Activated B cell treated with CpG ODN at 0.5 μM for 24 hours (primary cell): ENCODE measurements around the gene FOXK1. TPM values are rescaled to one million over a fixed set of nuclear protein-coding genes. Genes with fewer than 3 reads are reported as not detected.
"Not testable (repeated sequence)": the region's sequence is repeated elsewhere in the genome, so short reads cannot be mapped to it uniquely, and the experiment has no call there.

ENCODE experiments used
- ATAC-seq: fragments of 200-7000 bp; cut with Tn5 transposase; one replicate; pipeline ENCODE4 v1.10.0; 2021; ENCODE audit warnings: low read depth, mild to moderate bottlenecking, moderate library complexity
- CTCF ChIA-PET: fragments of 350-600 bp; sonication (Branson Sonifier 250); formaldehyde crosslinking; loops from one replicate; lab custom pipeline; 2021; ENCODE audit warnings: antibody characterized with exemption; lab: Charles Lee
- POLR2A ChIA-PET: fragments of 350-600 bp; sonication (Branson Sonifier 250); formaldehyde crosslinking; loops from one replicate; lab custom pipeline; 2021; ENCODE audit warnings: antibody characterized with exemption; lab: Charles Lee
- DNase-seq: peaks from one replicate; pipeline ENCODE4 v3.0.0; 2022
- H3K27ac Mint-ChIP-seq: one replicate; pipeline ENCODE4 v1.8.0; 2020; ENCODE audit warnings: mixed read lengths
- H3K27me3 Mint-ChIP-seq: one replicate; pipeline ENCODE4 v1.8.0; 2021; ENCODE audit warnings: mixed read lengths
- H3K36me3 Mint-ChIP-seq: one replicate; pipeline ENCODE4 v1.8.0; 2021; ENCODE audit warnings: low read depth, mixed read lengths
- H3K4me1 Mint-ChIP-seq: one replicate; pipeline ENCODE4 v1.8.0; 2021; ENCODE audit warnings: mixed read lengths
- H3K4me3 Mint-ChIP-seq: one replicate; pipeline ENCODE4 v1.8.0; 2020; ENCODE audit warnings: mild to moderate bottlenecking, mixed read lengths
- H3K9me3 Mint-ChIP-seq: one replicate; pipeline ENCODE4 v1.8.0; 2020; ENCODE audit warnings: mixed read lengths
- intact Hi-C: fragments of 100-400 bp; cut with micrococcal nuclease; formaldehyde crosslinking; loops from one replicate; pipeline ENCODE4 v1.15.1; 2024
- total RNA-seq: library from RNA; stranded (reverse); gene quantifications from 2 replicates; pipeline ENCODE4 v1.2.3, GENCODE V29; 2022
- TF ChIP-seq, protein P1 (sequence below): fragments of 200-600 bp; IDR thresholded peaks from one replicate; pipeline ENCODE4 v1.8.0; 2022; ENCODE audit warnings: antibody characterized with exemption, mild to moderate bottlenecking

Gene FOXK1
- total RNA-seq, 1 donor from 2014 or later, result 42.7 TPM

DNA sequence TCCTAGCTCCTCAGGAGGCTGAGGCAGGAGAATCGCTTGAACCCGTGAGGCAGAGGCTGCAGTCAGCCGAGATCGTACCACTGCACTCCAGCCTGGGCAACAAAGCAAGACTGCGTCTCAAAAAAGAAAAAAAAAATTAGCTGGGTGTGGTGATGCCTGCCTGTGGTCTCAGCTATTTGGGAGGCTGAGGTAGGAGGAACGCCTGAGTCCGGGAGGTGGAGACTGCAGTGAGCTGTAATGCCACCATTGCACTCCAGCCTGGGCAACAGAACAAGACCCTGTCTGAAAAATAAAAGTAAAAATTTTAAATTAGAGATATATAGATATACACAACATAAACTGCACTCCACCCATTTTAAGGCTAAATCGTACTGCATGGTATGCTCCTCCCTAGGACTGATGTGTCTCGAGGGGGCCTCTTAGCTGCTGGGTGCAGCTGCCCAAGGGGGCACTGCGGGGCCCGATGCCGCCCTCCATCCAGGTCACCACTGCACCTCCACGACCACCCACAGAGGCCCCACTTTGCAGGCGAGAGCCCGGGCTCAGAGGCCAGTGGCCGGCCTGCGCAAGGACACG lies 40.9 kb upstream of the FOXK1 start:
- no peaks in the 10 kb centered on the region for H3K36me3 Mint-ChIP-seq
- TF ChIP-seq, protein P1, sequence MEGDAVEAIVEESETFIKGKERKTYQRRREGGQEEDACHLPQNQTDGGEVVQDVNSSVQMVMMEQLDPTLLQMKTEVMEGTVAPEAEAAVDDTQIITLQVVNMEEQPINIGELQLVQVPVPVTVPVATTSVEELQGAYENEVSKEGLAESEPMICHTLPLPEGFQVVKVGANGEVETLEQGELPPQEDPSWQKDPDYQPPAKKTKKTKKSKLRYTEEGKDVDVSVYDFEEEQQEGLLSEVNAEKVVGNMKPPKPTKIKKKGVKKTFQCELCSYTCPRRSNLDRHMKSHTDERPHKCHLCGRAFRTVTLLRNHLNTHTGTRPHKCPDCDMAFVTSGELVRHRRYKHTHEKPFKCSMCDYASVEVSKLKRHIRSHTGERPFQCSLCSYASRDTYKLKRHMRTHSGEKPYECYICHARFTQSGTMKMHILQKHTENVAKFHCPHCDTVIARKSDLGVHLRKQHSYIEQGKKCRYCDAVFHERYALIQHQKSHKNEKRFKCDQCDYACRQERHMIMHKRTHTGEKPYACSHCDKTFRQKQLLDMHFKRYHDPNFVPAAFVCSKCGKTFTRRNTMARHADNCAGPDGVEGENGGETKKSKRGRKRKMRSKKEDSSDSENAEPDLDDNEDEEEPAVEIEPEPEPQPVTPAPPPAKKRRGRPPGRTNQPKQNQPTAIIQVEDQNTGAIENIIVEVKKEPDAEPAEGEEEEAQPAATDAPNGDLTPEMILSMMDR, result no peak
- intact Hi-C loops, result loop anchor here (1.0 to 2.0 kb wide), 6 partner anchors 41 to 404 kb away; partner anchors contain the start of genes AP5Z1, FOXK1 and RBAK
- H3K9me3 Mint-ChIP-seq, result no peaks in the 10 kb centered on the region
- peak overlapping the region; percentile 41 for H3K27ac Mint-ChIP-seq
- H3K4me3 Mint-ChIP-seq, result peak overlapping the region; percentile 82
- ChIA-PET CTCF (interaction anchor here (0.8 to 1.8 kb wide), 7 partner anchors 10 to 333 kb away, joined by 3 to 21 read pairs (median 3); partner anchors contain the start of genes AP5Z1 and FOXK1), POLR2A (interaction anchor here (0.6 to 3.5 kb wide), 16 partner anchors 38 to 1851 kb away, joined by 3 to 151 read pairs (median 6); partner anchors contain the start of genes AP5Z1, FOXK1 and RBAK)
- DNase-seq (no peak), ATAC-seq (peak; percentile 36)
- no peaks in the 10 kb centered on the region for H3K27me3 Mint-ChIP-seq
- peaks cover 9% of the 10 kb centered on the region for H3K4me1 Mint-ChIP-seq

DNA sequence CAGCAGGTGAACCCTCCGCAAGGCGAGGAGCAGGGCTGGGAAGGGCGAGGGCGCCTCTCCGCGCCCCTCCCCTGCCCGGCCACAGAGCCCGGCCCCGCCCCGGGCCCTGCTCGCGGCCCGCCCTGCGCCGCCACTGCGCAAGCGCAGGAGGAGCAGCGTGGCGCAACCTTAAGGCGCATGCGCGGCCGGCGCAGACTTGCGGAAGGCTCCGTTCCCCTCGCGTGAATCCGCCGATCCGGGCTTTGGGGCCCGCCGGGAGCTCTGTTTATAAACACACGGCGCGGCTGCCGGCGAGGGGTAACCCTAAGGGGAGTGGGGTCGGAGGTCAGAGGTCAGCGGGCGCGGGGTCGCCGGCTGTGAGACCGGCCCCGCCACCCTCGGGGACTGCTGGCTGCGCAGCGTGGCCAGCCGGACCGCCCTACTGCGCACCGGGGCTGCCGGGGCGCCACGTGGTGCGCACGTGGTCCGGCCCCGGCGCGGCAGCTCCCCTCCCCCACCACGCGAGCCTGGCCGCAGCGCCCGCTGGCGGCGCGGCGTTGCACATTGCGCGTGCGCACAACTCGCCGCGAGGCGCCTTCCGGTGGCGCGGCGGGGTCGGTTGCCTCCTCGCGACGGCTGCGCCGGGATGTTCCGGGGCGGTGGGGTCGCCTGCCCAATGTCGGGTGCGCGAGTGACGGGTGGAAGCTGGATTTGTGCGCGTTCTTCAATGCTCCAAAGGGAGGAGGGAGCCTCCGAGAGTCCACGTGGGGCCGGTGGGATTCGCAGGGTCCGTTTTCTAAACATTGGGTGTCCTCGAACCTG lies 40.2 kb upstream of the FOXK1 start:
- Mint-ChIP-seq H3K4me1 (peaks cover 9% of the 10 kb centered on the region), H3K36me3 (no peaks in the 10 kb centered on the region), H3K27me3 (no peaks in the 10 kb centered on the region), H3K27ac (peak overlapping the region; percentile 93), H3K9me3 (no peaks in the 10 kb centered on the region), H3K4me3 (peak overlapping the region; percentile 87)
- POLR2A ChIA-PET, result interaction anchor here (0.6 to 3.5 kb wide), 20 partner anchors 30 to 1851 kb away, joined by 3 to 151 read pairs (median 4); partner anchors contain the start of genes AP5Z1, FOXK1 and RBAK
- TF ChIP-seq, protein P1, result no peak
- ATAC-seq (peak; percentile 85), DNase-seq (peak; percentile 100)
- CTCF ChIA-PET, result interaction anchor here (0.8 to 1.8 kb wide), 8 partner anchors 11 to 332 kb away, joined by 3 to 21 read pairs (median 3); partner anchors contain the start of genes AP5Z1 and FOXK1
- intact Hi-C loops, result loop anchor here (1.0 to 2.0 kb wide), 6 partner anchors 40 to 403 kb away; partner anchors contain the start of genes AP5Z1, FOXK1 and RBAK

DNA sequence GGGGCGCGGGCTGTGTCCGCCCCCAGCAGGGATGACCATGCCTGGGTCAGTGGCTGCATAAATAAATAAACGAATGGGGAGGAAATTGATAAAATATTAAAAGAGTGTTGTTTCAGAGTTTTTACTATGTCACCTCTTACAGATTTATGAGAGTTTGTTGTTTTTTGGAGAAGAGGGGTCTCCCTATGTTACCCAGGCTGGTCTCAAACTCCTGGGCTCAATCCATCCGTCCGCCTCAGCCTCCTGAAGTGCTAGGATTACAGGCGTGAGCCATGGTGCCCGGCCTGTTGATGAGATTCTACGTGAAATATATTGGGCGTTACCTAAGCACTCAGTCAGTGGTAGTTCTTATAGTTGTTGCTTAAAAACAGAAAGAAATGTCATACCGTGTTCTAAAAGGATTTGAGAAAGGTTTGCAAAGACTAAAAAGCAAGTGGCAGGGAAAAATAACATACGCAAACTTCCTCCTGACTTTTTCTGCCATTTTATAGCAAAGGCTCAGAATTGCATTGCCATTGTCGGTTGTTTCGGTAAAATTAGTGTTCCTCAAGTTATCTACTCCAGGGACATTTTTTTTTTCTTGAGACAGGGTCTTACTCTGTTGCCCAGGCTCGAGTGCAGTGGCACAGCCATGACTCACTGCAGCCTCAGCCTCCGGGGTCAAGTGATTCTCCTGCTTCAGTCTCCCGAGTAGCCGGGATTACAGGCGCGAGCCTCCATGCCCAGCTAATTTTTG lies 39.5 kb upstream of the FOXK1 start:
- Mint-ChIP-seq H3K36me3 (no peaks in the 10 kb centered on the region), H3K4me1 (peaks cover 9% of the 10 kb centered on the region), H3K4me3 (peak overlapping the region; percentile 87), H3K9me3 (no peaks in the 10 kb centered on the region), H3K27me3 (no peaks in the 10 kb centered on the region), H3K27ac (peak overlapping the region; percentile 93)
- TF ChIP-seq, protein P1, result no peak
- intact Hi-C loops, result no loop called here
- ATAC-seq (no peak), DNase-seq (no peak)
- ChIA-PET POLR2A (interaction anchor here (0.6 to 3.5 kb wide), 12 partner anchors 30 to 331 kb away, joined by 3 to 151 read pairs (median 10); partner anchors contain the start of genes AP5Z1 and FOXK1), CTCF (interaction anchor here (1.1 to 1.8 kb wide), 5 partner anchors 37 to 47 kb away, joined by 3 to 21 read pairs (median 3); partner anchors contain the start of gene FOXK1)

DNA sequence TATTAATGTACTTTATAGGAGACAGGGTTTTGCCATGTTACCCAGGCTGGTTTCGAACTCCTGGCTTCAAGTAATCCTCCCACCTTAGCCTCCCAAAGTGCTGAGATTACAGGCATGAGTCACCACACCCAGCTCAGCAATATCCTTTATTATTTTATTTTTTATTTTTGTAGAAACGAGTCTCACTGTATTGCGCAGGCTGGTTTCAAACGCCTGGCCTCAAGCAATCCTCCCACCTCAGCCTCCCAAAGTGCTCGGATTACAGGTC lies 39.0 kb upstream of the FOXK1 start:
- H3K9me3 Mint-ChIP-seq, H3K4me1 Mint-ChIP-seq, ATAC-seq, H3K27ac Mint-ChIP-seq, DNase-seq, H3K27me3 Mint-ChIP-seq, intact Hi-C loops, H3K36me3 Mint-ChIP-seq, CTCF ChIA-PET: not testable (repeated sequence)
- H3K4me3 Mint-ChIP-seq, result peak overlapping the region; percentile 87
- POLR2A ChIA-PET, result interaction anchor here (2.4 to 3.5 kb wide), 2 partner anchors 41 to 132 kb away, joined by 74 to 151 read pairs; partner anchors contain the start of genes AP5Z1 and FOXK1

DNA sequence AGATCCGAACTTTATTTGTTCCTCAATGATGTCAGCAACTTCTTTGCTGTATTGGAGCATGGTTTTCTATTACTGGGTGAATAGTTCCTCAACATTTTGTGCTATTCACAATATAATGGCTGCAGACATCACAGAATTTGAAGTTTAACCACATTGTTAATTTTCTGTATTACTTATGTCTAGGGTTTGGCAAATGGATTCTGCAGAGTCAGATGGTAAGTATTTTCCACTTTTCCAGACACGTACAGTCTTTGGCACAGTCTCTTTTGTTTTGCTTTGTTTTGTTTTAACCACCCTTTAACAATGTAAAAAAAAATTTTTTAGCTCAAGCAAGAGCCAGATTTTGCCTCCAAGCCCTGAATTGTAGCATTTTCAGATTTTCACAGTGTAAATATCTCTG lies 36.8 kb upstream of the FOXK1 start:
- ATAC-seq, result no peak
- Mint-ChIP-seq H3K36me3 (no peaks in the 10 kb centered on the region), H3K9me3 (no peaks in the 10 kb centered on the region), H3K27me3 (no peaks in the 10 kb centered on the region), H3K27ac (no peak overlapping the region), H3K4me3 (no peak overlapping the region), H3K4me1 (peaks cover 9% of the 10 kb centered on the region)
- TF ChIP-seq, protein P1, result no peak
- DNase-seq, result no peak
- POLR2A ChIA-PET, result interaction anchor here (0.9 kb wide), 1 partner anchor 34 kb away, joined by 3 read pairs; no protein-coding TSS in a partner anchor
- intact Hi-C loops, result no loop called here
- CTCF ChIA-PET, result no interaction called here
